ENCODE results near the gene OR52D1. TPM values are rescaled to one million over a fixed set of nuclear protein-coding genes. Genes with fewer than 3 reads are reported as not detected.

The OR52D1 gene
- total RNA-seq, 1 experiment from 2014 or later = not detected

GRCh38 chr11:5516599-5516998 is 28.1 kb downstream of the OR52D1 start, which contains the start of gene UBQLNL:
TSS of gene UBQLNL (minus strand) at chr11:5516699. CDS start at chr11:5516441, 258 bp downstream.
- Histone ChIP-seq H3K4me1 (ENCODE audit: insufficient read depth, low read length) (no peaks in the 10 kb centered on the region), H2BK120ac (ENCODE audit: low read depth, low read length, poor library complexity, severe bottlenecking) (no peak within 1 kb of the TSS), H4K91ac (ENCODE audit: insufficient read length, low read depth, low read length) (no peak within 1 kb of the TSS), H3K18ac (ENCODE audit: insufficient read length, low read depth, low read length) (no peak within 1 kb of the TSS), H2BK5ac (ENCODE audit: insufficient read length, low read length) (no peak within 1 kb of the TSS), H2BK15ac (ENCODE audit: low read depth, low read length) (no peak within 1 kb of the TSS), H3K9me3 (ENCODE audit: control insufficient read depth, low read depth, low read length) (no peaks in the 10 kb centered on the region), H4K8ac (replicated peaks; ENCODE audit: insufficient read length, low read depth, low read length) (no peak within 1 kb of the TSS), H2AFZ (ENCODE audit: low read length) (no peak within 1 kb of the TSS), H3K4me2 (ENCODE audit: insufficient read depth, insufficient read length, low read length) (no peak within 1 kb of the TSS), H3T11ph (ENCODE audit: low read length) (no peak within 1 kb of the TSS), H3K4ac (ENCODE audit: low read depth, low read length) (no peak within 1 kb of the TSS), H4K20me1 (ENCODE audit: control insufficient read depth, insufficient read depth, insufficient read length) (no peaks in the 10 kb centered on the region), H3K79me2 (ENCODE audit: insufficient read depth, low read length) (no peaks in the 10 kb centered on the region), H2BK20ac (ENCODE audit: low read depth, low read length, poor library complexity, severe bottlenecking) (no peak within 1 kb of the TSS), H3K14ac (ENCODE audit: insufficient read depth, low read length) (no peak within 1 kb of the TSS), H3K9ac (ENCODE audit: extremely low read depth, insufficient read length, low read length) (no peak within 1 kb of the TSS), H3K23me2 (ENCODE audit: insufficient read length, low read depth, low read length, poor library complexity, severe bottlenecking) (no peaks in the 10 kb centered on the region), H3K27ac (ENCODE audit: insufficient read length, low read depth, low read length) (no peak within 1 kb of the TSS), H3K23ac (ENCODE audit: insufficient read length, low read depth, low read length) (no peak within 1 kb of the TSS), H3K27me3 (ENCODE audit: insufficient read depth, low read length) (no peaks in the 10 kb centered on the region), H3K79me1 (ENCODE audit: insufficient read depth, low read depth, low read length, poor library complexity, severe bottlenecking) (no peaks in the 10 kb centered on the region), H3K56ac (ENCODE audit: insufficient read length, low read depth, low read length) (no peak within 1 kb of the TSS), H2BK12ac (ENCODE audit: insufficient read length, low read depth, low read length) (no peak within 1 kb of the TSS), H4K5ac (ENCODE audit: insufficient read length, low read depth, low read length) (no peak within 1 kb of the TSS), H2AK5ac (ENCODE audit: insufficient read length, low read length) (no peak within 1 kb of the TSS)
- H3K4me3 Mint-ChIP-seq = no peak within 1 kb of the TSS
- H3K9me3 Mint-ChIP-seq = 0 out of 5 replicates have a peak, but pooled peaks cover 0 to 2% of the 10 kb centered on the region in 2 experiments
- no CpG with 5 or more reads among the region's 2 CpGs for WGBS (ENCODE audit: extremely low coverage, insufficient read length, low lambda C conversion rate)
- no peaks in the 10 kb centered on the region; the same call in 1 of the 2 replicates for H3K27me3 Mint-ChIP-seq (ENCODE audit: low read depth)
- TF ChIP-seq CTCF (conservative IDR thresholded peaks at IDR 0.05) = no peak
- H3K36me3 Mint-ChIP-seq (ENCODE audit: insufficient read depth in 1 of 3, low read depth in 3 of 3) = no peaks in the 10 kb centered on the region; a peak in 1 of 7 replicates
- H3K27ac Mint-ChIP-seq = no peak within 1 kb of the TSS
- no peak for DNase-seq
- H3K4me1 Mint-ChIP-seq = peaks cover 0 to 7% of the 10 kb centered on the region in 2 experiments; a peak in 1 of 4 replicates
